ENCODE data around the gene GAREM1.
A peak's percentile ranks its signal among the peaks of the same experiment; 100 is the strongest.

The GAREM1 gene

GRCh38 chr18:32446780-32447179 is 23.9 kb downstream of the GAREM1 start:
- Histone ChIP-seq H3K9me3 (ENCODE audit: low read depth, low read length) (no peaks in the 10 kb centered on the region), H3K4me3 (peak overlapping the region; percentile 50), H3K27ac (peak overlapping the region; percentile 57; the same call in 1 of the 2 replicates), H3K9ac (ENCODE audit: insufficient read length) (no peak overlapping the region), H3K36me3 (ENCODE audit: insufficient read depth, low read length) (no peaks in the 10 kb centered on the region)
- DNase-seq (ENCODE audit: low read depth, low spot score) = no peak
- TF ChIP-seq EZH2 (IDR thresholded peaks at IDR 0.05) (no peak), FOXP2 (optimal IDR thresholded peaks at IDR 0.05; ENCODE audit: control extremely low read depth, extremely low read length, insufficient read depth) (peak; percentile 55)

- DNase-seq (ENCODE audit: low read depth, low spot score) = no peak
- no peak overlapping the region for H3K4me3 ChIP-seq
- TF ChIP-seq POLR2AphosphoS5 (IDR thresholded peaks at IDR 0.05; ENCODE audit: borderline replicate concordance, low read depth, low read length) (no peak), EZH2 (IDR thresholded peaks at IDR 0.05) (no peak), FOXP2 (optimal IDR thresholded peaks at IDR 0.05; ENCODE audit: control extremely low read depth, extremely low read length, insufficient read depth) (no peak)
- no peaks in the 10 kb centered on the region for H3K36me3 ChIP-seq (ENCODE audit: insufficient read depth, low read length)
- H3K9ac ChIP-seq (ENCODE audit: insufficient read length) = no peak overlapping the region
- no peaks in the 10 kb centered on the region for H3K9me3 ChIP-seq (ENCODE audit: low read depth, low read length)
- H3K27ac ChIP-seq = no peak overlapping the region
Observed at GRCh38 chr18:32445846-32446245, 24.8 kb downstream of the GAREM1 start.

GRCh38 chr18:32443706-32444215 is 26.9 kb downstream of the GAREM1 start:
- H3K9ac ChIP-seq (ENCODE audit: insufficient read length) = no peak overlapping the region
- no peak overlapping the region; the same call in 1 of the 2 replicates for H3K4me3 ChIP-seq
- no peaks in the 10 kb centered on the region for H3K36me3 ChIP-seq (ENCODE audit: insufficient read depth, low read length)
- H3K9me3 ChIP-seq (ENCODE audit: low read depth, low read length) = no peaks in the 10 kb centered on the region
- DNase-seq (ENCODE audit: low read depth, low spot score) = no peak
- no peak overlapping the region for H3K27ac ChIP-seq
- TF ChIP-seq EZH2 (IDR thresholded peaks at IDR 0.05) = no peak
- no peak for TF ChIP-seq FOXP2 (optimal IDR thresholded peaks at IDR 0.05; ENCODE audit: control extremely low read depth, extremely low read length, insufficient read depth)
- no peak for TF ChIP-seq POLR2AphosphoS5 (IDR thresholded peaks at IDR 0.05; ENCODE audit: borderline replicate concordance, low read depth, low read length)

DNA sequence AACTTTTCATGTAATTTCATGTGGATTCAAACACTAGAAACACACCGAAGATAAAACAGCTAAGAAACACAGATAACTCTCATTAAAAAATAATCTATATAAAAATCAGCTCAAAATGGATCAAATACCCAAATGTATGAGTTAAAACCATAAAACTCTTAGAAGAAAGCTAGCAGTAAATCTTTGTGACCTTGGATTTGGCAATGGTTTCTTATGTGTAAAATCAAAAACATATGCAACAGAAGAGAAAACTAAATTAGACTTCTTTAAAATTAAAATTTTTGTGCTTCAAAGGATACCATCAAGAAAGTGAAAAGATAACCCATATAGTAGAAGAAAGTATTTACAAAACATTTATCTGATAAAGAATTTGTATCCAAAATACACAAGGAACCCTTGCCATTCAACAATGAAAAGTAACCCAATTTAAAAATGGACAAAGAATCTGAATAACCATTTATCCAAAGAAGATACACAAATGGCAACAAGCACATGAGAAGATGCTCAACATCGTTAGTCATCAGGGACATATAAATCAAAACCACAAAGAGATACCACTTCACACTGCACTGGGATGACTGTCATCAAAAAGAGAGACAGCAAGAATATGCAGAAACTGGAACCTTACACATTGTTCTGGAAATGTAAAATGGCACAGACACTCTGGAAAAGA is 27.5 kb downstream of the GAREM1 start:
- no peaks in the 10 kb centered on the region for H3K36me3 ChIP-seq (ENCODE audit: insufficient read depth, low read length)
- H3K27ac ChIP-seq = peak overlapping the region; percentile 34; the same call in 1 of the 2 replicates
- H3K9me3 ChIP-seq (ENCODE audit: low read depth, low read length) = no peaks in the 10 kb centered on the region
- TF ChIP-seq EZH2 (IDR thresholded peaks at IDR 0.05) = no peak
- TF ChIP-seq FOXP2 (optimal IDR thresholded peaks at IDR 0.05; ENCODE audit: control extremely low read depth, extremely low read length, insufficient read depth) = no peak
- no peak for TF ChIP-seq POLR2AphosphoS5 (IDR thresholded peaks at IDR 0.05; ENCODE audit: borderline replicate concordance, low read depth, low read length)
- H3K4me3 ChIP-seq = peak overlapping the region; percentile 17; the same call in 1 of the 2 replicates
- H3K9ac ChIP-seq (ENCODE audit: insufficient read length) = no peak overlapping the region
- no peak for DNase-seq (ENCODE audit: low read depth, low spot score)

- H3K27ac ChIP-seq = peak overlapping the region; percentile 34; the same call in 1 of the 2 replicates
- H3K36me3 ChIP-seq (ENCODE audit: insufficient read depth, low read length) = no peaks in the 10 kb centered on the region
- DNase-seq (ENCODE audit: low read depth, low spot score) = no peak
- H3K9me3 ChIP-seq (ENCODE audit: low read depth, low read length) = no peaks in the 10 kb centered on the region
- peak overlapping the region; percentile 17; the same call in 1 of the 2 replicates for H3K4me3 ChIP-seq
- TF ChIP-seq EZH2 (IDR thresholded peaks at IDR 0.05) (no peak), FOXP2 (optimal IDR thresholded peaks at IDR 0.05; ENCODE audit: control extremely low read depth, extremely low read length, insufficient read depth) (no peak), POLR2AphosphoS5 (IDR thresholded peaks at IDR 0.05; ENCODE audit: borderline replicate concordance, low read depth, low read length) (no peak)
- no peak overlapping the region for H3K9ac ChIP-seq (ENCODE audit: insufficient read length)
Observed at GRCh38 chr18:32442575-32442974, 28.1 kb downstream of the GAREM1 start.

- Histone ChIP-seq H3K36me3 (ENCODE audit: insufficient read depth, low read length) (no peaks in the 10 kb centered on the region), H3K27ac (no peak overlapping the region), H3K4me3 (no peak overlapping the region), H3K9me3 (ENCODE audit: low read depth, low read length) (no peaks in the 10 kb centered on the region), H3K9ac (ENCODE audit: insufficient read length) (no peak overlapping the region)
- DNase-seq (ENCODE audit: low read depth, low spot score) = no peak
- no peak for TF ChIP-seq EZH2 (IDR thresholded peaks at IDR 0.05)
- no peak for TF ChIP-seq POLR2AphosphoS5 (IDR thresholded peaks at IDR 0.05; ENCODE audit: borderline replicate concordance, low read depth, low read length)
- no peak for TF ChIP-seq FOXP2 (optimal IDR thresholded peaks at IDR 0.05; ENCODE audit: control extremely low read depth, extremely low read length, insufficient read depth)
Observed at GRCh38 chr18:32441533-32441932, 29.1 kb downstream of the GAREM1 start.

DNA sequence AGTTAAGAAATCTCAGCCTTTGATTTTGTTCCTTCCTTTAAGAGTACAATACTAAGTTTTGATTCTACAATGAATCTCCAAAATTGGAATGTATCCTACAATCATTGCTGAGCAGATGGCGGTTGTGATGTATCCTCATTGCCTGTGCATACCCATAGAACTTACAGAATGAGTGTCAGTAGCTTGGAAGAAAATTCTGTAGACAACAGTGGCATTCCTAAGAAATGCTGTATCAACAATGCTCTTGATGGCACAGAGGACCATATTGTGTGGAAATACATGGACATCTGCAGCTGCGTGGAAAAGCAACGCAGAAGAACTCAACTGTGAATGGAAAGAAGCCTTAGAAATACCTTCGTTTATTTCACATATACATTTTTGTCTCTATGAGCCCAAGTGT is 30.2 kb downstream of the GAREM1 start:
- H3K4me3 ChIP-seq = no peak overlapping the region
- no peaks in the 10 kb centered on the region for H3K36me3 ChIP-seq (ENCODE audit: insufficient read depth, low read length)
- no peaks in the 10 kb centered on the region for H3K9me3 ChIP-seq (ENCODE audit: low read depth, low read length)
- H3K27ac ChIP-seq = no peak overlapping the region
- DNase-seq (ENCODE audit: low read depth, low spot score) = no peak
- H3K9ac ChIP-seq (ENCODE audit: insufficient read length) = no peak overlapping the region
- TF ChIP-seq EZH2 (IDR thresholded peaks at IDR 0.05) (no peak), FOXP2 (optimal IDR thresholded peaks at IDR 0.05; ENCODE audit: control extremely low read depth, extremely low read length, insufficient read depth) (no peak), POLR2AphosphoS5 (IDR thresholded peaks at IDR 0.05; ENCODE audit: borderline replicate concordance, low read depth, low read length) (no peak)

DNA sequence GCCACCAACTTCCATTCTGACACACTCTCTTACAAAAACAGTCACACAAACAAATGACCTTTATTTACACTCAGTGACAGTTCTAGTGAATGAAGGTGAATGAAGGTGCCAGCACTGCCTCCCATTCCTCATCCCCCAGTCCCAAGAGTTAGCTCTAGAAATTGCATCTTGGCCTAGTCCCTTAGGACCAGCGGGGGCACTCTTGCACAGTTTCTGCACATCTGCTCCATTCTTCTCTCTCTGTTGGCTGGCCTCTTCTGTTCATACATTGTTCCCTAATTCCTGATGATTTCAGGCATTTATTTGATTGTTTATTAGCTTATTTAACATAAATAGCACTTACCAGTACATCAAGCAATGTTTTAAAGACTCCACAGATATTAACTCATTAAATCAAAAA is 30.9 kb downstream of the GAREM1 start:
- TF ChIP-seq EZH2 (IDR thresholded peaks at IDR 0.05) (no peak), FOXP2 (optimal IDR thresholded peaks at IDR 0.05; ENCODE audit: control extremely low read depth, extremely low read length, insufficient read depth) (no peak), POLR2AphosphoS5 (IDR thresholded peaks at IDR 0.05; ENCODE audit: borderline replicate concordance, low read depth, low read length) (no peak)
- Histone ChIP-seq H3K36me3 (ENCODE audit: insufficient read depth, low read length) (no peaks in the 10 kb centered on the region), H3K27ac (no peak overlapping the region), H3K9me3 (ENCODE audit: low read depth, low read length) (no peaks in the 10 kb centered on the region), H3K4me3 (no peak overlapping the region), H3K9ac (ENCODE audit: insufficient read length) (no peak overlapping the region)
- no peak for DNase-seq (ENCODE audit: low read depth, low spot score)

Measured in SK-N-MC (cell line).